Esophagus squamous epithelium (tissue), 5 donors: ENCODE data around the gene PET100. TPM values are rescaled to one million over a fixed set of nuclear protein-coding genes. Genes with fewer than 3 reads are reported as not detected.

Experiments
- DNase-seq: peaks from one replicate; lab custom pipeline; 2025; lab: John Stamatoyannopoulos, UW
- H3K27ac ChIP-seq, 4 donors: fragments of 200-600 bp; sonication (generic); one replicate each; pipeline ENCODE4 v1.5.1; 2016 to 2019; ENCODE audit warnings: mild to moderate bottlenecking in 1 of 4
- H3K27me3 ChIP-seq, 4 donors: fragments of 200-600 bp; sonication (generic); 1 replicate in 3 of 4; 2 replicates in 1 of 4; pipeline versions ENCODE4 v1.5.1 to v1.6.0; 2017 to 2021; ENCODE audit warnings: antibody characterized with exemption in 1 of 4
- H3K36me3 ChIP-seq, 3 donors: fragments of 200-600 bp; sonication (generic); one replicate each; pipeline ENCODE4 v1.5.1; 2016 to 2019
- H3K4me1 ChIP-seq, 3 donors: fragments of 200-600 bp; sonication (generic); one replicate each; pipeline ENCODE4 v1.5.1; 2017 to 2019
- H3K4me3 ChIP-seq, 4 donors: fragments of 200-600 bp; sonication (generic); 1 replicate in 3 of 4; 2 replicates in 1 of 4; pipeline ENCODE4 v1.5.1; 2016 to 2019; ENCODE audit warnings: mild to moderate bottlenecking in 2 of 4, moderate library complexity in 1 of 4
- H3K9me3 ChIP-seq, 3 donors: fragments of 200-600 bp; sonication (generic); one replicate each; pipeline ENCODE4 v1.5.1; 2016 to 2019
- POLR2A ChIP-seq, 4 donors: fragments of 450-650 bp; IDR thresholded peaks; one replicate each; pipeline ENCODE4 v1.6.1; 2017; ENCODE audit warnings: antibody characterized with exemption in 4 of 4, mild to moderate bottlenecking in 4 of 4, moderate library complexity in 3 of 4
- WGBS, 2 donors: methylation state at CpG; one replicate each; pipeline ENCODE4 v1.1.5; 2018; 5-methylcytosine and 5-hydroxymethylcytosine counted together
- intact Hi-C: fragments of 100-400 bp; cut with DNase I; formaldehyde crosslinking; loops from one replicate; pipeline ENCODE4 v1.15.0; 2022
- total RNA-seq, 4 donors: library from RNA; depleted of rRNA; stranded (reverse); fragments of >200 nt; gene quantifications; one replicate each; pipeline ENCODE4 v1.1.0, GENCODE V29; 2016
- TF ChIP-seq, protein P1 (sequence below), 6 experiments: fragments of 450-650 bp in 4 of 6; fragments of 200-600 bp in 2 of 6; sonication (generic) in 2 of 6; IDR thresholded peaks; one replicate each; pipeline ENCODE4 v1.5.1; 2016 to 2019; ENCODE audit warnings: antibody characterized with exemption in 6 of 6, mild to moderate bottlenecking in 4 of 6, moderate library complexity in 4 of 6
- donor health status: DM: yes; HTN: yes; CAD: no.

The PET100 gene
- total RNA-seq, 4 donors from 2014 or later = 22.9 to 43.1 (median 25.7) TPM

DNA sequence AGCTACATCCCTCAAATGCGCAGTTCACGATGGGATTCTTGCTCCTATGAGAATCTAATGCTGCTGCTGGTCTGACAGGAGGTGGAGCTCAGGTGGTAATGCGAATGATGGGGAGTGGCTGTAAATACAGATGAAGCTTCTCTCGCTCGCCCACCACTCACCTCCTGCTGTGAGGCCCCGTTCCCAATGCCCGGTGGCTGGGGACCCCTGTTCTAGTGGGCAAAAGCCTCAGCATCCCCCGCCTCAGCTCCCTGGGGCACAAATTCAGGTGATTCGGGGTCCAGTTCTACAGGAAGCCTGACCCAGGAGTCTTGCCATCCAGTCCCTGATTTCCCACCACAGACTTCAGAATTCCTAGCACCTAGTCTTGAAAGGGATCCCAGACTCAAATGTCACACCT is 42.9 kb downstream of the PET100 start:
- Histone ChIP-seq H3K4me1 (peaks cover 0 to 15% (median 0%) of the 10 kb centered on the region in 3 donors), H3K27ac (no peak overlapping the region), H3K27me3 (peaks cover 0 to 89% (median 0%) of the 10 kb centered on the region in 4 donors), H3K4me3 (no peak overlapping the region), H3K36me3 (no peaks in the 10 kb centered on the region), H3K9me3 (no peaks in the 10 kb centered on the region)
- no peak for TF ChIP-seq POLR2A (IDR thresholded peaks at IDR 0.05)
- TF ChIP-seq, protein P1, sequence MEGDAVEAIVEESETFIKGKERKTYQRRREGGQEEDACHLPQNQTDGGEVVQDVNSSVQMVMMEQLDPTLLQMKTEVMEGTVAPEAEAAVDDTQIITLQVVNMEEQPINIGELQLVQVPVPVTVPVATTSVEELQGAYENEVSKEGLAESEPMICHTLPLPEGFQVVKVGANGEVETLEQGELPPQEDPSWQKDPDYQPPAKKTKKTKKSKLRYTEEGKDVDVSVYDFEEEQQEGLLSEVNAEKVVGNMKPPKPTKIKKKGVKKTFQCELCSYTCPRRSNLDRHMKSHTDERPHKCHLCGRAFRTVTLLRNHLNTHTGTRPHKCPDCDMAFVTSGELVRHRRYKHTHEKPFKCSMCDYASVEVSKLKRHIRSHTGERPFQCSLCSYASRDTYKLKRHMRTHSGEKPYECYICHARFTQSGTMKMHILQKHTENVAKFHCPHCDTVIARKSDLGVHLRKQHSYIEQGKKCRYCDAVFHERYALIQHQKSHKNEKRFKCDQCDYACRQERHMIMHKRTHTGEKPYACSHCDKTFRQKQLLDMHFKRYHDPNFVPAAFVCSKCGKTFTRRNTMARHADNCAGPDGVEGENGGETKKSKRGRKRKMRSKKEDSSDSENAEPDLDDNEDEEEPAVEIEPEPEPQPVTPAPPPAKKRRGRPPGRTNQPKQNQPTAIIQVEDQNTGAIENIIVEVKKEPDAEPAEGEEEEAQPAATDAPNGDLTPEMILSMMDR (IDR thresholded peaks at IDR 0.05) = no peak
- no peak for DNase-seq
- WGBS, 2 donors = 27 to 48% methylated on average over 4 to 8 of the region's 9 CpGs
- intact Hi-C loops = no loop called here

DNA sequence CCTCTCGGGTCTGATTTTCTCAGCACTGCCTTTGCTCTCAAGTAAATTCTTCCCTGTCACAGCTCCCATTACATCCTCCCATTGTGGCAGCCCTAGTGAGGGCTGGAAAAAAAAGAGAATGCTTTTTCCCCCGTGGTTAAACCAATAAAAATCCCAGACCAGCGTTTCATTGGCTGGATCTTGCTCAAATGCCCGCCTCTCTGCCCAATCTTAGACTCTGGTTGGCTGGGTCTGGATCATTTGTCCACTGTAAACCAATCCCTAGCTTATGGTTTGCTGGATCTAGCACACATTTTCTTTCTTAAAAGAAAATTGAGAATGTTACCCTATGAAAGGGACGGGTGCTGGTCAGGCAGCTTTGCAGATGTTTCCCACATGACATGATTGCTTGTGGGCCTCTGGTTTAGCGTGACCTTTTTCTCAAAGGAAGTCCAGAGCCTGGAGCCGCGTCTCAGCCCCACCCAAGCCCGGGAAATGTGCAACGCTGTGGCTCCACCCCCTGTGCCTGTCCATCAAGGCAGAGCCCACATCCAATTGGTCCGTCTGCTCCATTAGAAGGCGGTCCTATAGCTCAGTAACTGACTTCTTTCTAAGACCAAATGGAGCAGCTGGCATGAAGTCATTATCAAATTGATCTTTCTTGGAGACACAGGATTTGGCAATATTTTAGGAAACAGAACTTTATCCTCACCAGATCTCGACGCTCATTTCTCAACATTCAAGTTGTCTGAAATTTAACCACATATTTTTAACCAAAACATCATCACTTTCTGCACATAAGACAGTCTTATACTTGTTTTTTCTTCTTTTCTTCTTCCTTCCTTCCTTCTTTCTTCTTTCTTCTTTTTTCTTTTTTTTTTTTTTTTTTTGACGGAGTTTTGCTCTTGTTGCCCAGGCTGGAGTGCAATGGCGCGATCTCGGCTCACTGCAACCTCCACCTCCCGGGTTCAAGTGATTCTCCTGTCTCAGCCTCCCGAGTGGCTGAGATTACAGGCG is 44.7 kb downstream of the PET100 start:
- intact Hi-C loops = loop anchor here (5.0 kb wide), 1 partner anchor 107 kb away; no protein-coding TSS in a partner anchor
- H3K4me1 ChIP-seq = peaks cover 0 to 20% (median 0%) of the 10 kb centered on the region in 3 donors
- H3K27ac ChIP-seq = peak overlapping the region in 1 of 4 donors; percentile 41
- TF ChIP-seq POLR2A (IDR thresholded peaks at IDR 0.05) = no peak
- TF ChIP-seq, protein P1 (IDR thresholded peaks at IDR 0.05) = no peak
- 49 to 55% methylated on average over 9 to 20 of the region's 21 CpGs for WGBS, 2 donors
- no peak overlapping the region for H3K4me3 ChIP-seq
- DNase-seq = no peak
- H3K27me3 ChIP-seq = peaks cover 0 to 94% (median 0%) of the 10 kb centered on the region in 4 donors
- no peaks in the 10 kb centered on the region for H3K36me3 ChIP-seq
- H3K9me3 ChIP-seq = no peaks in the 10 kb centered on the region

DNA sequence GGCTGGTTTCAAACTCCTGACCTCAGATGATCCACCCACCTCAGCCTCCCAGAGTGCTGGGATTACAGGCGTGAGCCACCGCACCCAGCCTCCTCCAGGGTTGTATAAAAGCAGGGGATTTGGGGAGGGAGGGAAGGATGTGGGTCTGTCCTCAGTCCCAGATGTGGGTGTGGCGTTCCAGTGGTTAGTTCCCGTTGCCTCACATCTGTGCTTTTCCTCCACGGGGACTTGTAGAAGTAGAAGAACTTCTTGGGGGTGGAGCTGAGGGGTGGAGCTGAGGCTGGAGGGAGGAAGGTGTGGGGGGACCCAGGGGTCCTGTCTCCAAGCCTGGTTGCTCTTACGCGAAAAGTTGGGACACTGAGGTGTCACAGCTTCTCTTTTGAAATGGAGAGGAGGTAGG is 46.8 kb downstream of the PET100 start:
- peaks cover 4 to 29% (median 5%) of the 10 kb centered on the region in 3 donors for H3K4me1 ChIP-seq
- H3K9me3 ChIP-seq = no peaks in the 10 kb centered on the region
- 18 to 46% methylated on average over 4 to 7 of the region's 7 CpGs for WGBS, 2 donors
- intact Hi-C loops = loop anchor here (5.0 kb wide), 1 partner anchor 109 kb away; no protein-coding TSS in a partner anchor
- H3K36me3 ChIP-seq = no peaks in the 10 kb centered on the region
- peaks cover 0 to 82% (median 0%) of the 10 kb centered on the region in 4 donors for H3K27me3 ChIP-seq
- DNase-seq = no peak
- no peak overlapping the region for H3K4me3 ChIP-seq
- no peak overlapping the region for H3K27ac ChIP-seq
- TF ChIP-seq POLR2A (IDR thresholded peaks at IDR 0.05) = no peak
- TF ChIP-seq, protein P1 (IDR thresholded peaks at IDR 0.05) = no peak

DNA sequence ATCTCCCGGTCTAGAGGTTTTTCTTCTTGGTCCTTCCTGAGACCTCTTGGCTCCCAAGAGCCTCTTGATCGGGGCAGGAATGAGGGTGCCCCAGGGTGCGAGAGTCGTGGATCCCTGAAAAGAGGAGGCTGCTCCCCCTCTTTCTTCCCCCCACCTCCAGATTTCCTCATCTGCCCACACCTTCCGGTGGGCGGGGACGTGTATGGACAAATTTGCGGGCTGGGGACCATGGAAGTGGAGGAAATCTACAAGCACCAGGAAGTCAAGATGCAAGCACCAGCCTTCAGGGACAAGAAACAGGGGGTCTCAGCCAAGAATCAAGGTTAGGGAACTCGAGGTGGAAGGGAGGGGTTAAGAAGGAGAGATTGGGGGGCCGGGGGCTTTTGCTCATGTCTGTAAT is 47.3 kb downstream of the PET100 start, which contains the start of gene MCEMP1:
Gene MCEMP1 (plus strand): TSS at position 237 of the 400 bp plus-strand sequence. CDS start 31 bp downstream, at position 268.
- Histone ChIP-seq H3K27ac (no peak within 1 kb of the TSS), H3K4me1 (peaks cover 4 to 33% (median 6%) of the 10 kb centered on the region in 3 donors), H3K36me3 (no peaks in the 10 kb centered on the region), H3K9me3 (no peaks in the 10 kb centered on the region), H3K27me3 (peaks cover 0 to 77% (median 0%) of the 10 kb centered on the region in 4 donors), H3K4me3 (no peak within 1 kb of the TSS)
- DNase-seq = no peak
- no peak for TF ChIP-seq POLR2A (IDR thresholded peaks at IDR 0.05)
- TF ChIP-seq, protein P1 (IDR thresholded peaks at IDR 0.05) = no peak
- intact Hi-C loops = loop anchor here (5.0 kb wide), 1 partner anchor 110 kb away; no protein-coding TSS in a partner anchor
- WGBS, 2 donors = 13 to 31% methylated on average over 4 to 6 of the region's 10 CpGs
